ENCODE data around the gene HEG1. TPM values are rescaled to one million over a fixed set of nuclear protein-coding genes. Genes with fewer than 3 reads are reported as not detected.

Gene HEG1
- total RNA-seq, 2 experiments from 2014 or later = 24.5 to 25.8 TPM

- H3K4me3 Mint-ChIP-seq = no peak overlapping the region
- H3K36me3 Mint-ChIP-seq (ENCODE audit: low read depth) = peaks cover 57% of the 10 kb centered on the region
- intact Hi-C loops (cut with micrococcal nuclease) = no loop called here
- no peaks in the 10 kb centered on the region for H3K9me3 Mint-ChIP-seq
- TF ChIP-seq CTCF (IDR thresholded peaks at IDR 0.05) = no peak
- H3K27me3 Mint-ChIP-seq = no peaks in the 10 kb centered on the region
- ATAC-seq (no peak), DNase-seq (no peak)
- CTCF ChIA-PET = no interaction called here
- POLR2A ChIA-PET = interaction anchor here (1.4 kb wide), 1 partner anchor 11 kb away, joined by 5 read pairs; no protein-coding TSS in a partner anchor
- no peak overlapping the region for H3K27ac Mint-ChIP-seq
- H3K4me1 Mint-ChIP-seq (ENCODE audit: low read depth) = peaks cover 15% of the 10 kb centered on the region
Observed at GRCh38 chr3:125013095-125013494, 42.7 kb downstream of the HEG1 start.

- no peaks in the 10 kb centered on the region for H3K27me3 Mint-ChIP-seq
- intact Hi-C loops (cut with micrococcal nuclease) = no loop called here
- POLR2A ChIA-PET = interaction anchor here (0.6 to 1.4 kb wide), 4 partner anchors 8 to 21 kb away, joined by 3 to 5 read pairs (median 3); no protein-coding TSS in a partner anchor
Observed at GRCh38 chr3:125011941-125012340, 43.9 kb downstream of the HEG1 start.

GRCh38 chr3:125010393-125010792 is 45.4 kb downstream of the HEG1 start:
- ChIA-PET POLR2A (no interaction called here), CTCF (interaction anchor here (1.1 kb wide), 1 partner anchor 140 kb away, joined by 5 read pairs; no protein-coding TSS in a partner anchor)
- Mint-ChIP-seq H3K27me3 (no peaks in the 10 kb centered on the region), H3K9me3 (no peaks in the 10 kb centered on the region), H3K4me3 (no peak overlapping the region), H3K27ac (no peak overlapping the region), H3K4me1 (ENCODE audit: low read depth) (peaks cover 11% of the 10 kb centered on the region), H3K36me3 (ENCODE audit: low read depth) (peaks cover 57% of the 10 kb centered on the region)
- DNase-seq (no peak), ATAC-seq (no peak)
- intact Hi-C loops (cut with micrococcal nuclease) = no loop called here
- TF ChIP-seq CTCF (IDR thresholded peaks at IDR 0.05) = no peak

More at GRCh38 chr3:125011941-125012340, 43.9 kb downstream of the HEG1 start:
- H3K4me3 Mint-ChIP-seq = no peak overlapping the region
- peaks cover 59% of the 10 kb centered on the region for H3K36me3 Mint-ChIP-seq (ENCODE audit: low read depth)
- no peak for TF ChIP-seq CTCF (IDR thresholded peaks at IDR 0.05)
- CTCF ChIA-PET = interaction anchor here (1.5 kb wide), 1 partner anchor 251 kb away, joined by 3 read pairs; no protein-coding TSS in a partner anchor
- no peaks in the 10 kb centered on the region for H3K9me3 Mint-ChIP-seq
- no peak for ATAC-seq
- H3K4me1 Mint-ChIP-seq (ENCODE audit: low read depth) = peaks cover 11% of the 10 kb centered on the region
- H3K27ac Mint-ChIP-seq = no peak overlapping the region
- no peak for DNase-seq

GRCh38 chr3:125008766-125009165 is 47.0 kb downstream of the HEG1 start:
- POLR2A ChIA-PET = no interaction called here
- Mint-ChIP-seq H3K27ac (no peak overlapping the region), H3K9me3 (no peaks in the 10 kb centered on the region), H3K4me1 (ENCODE audit: low read depth) (peaks cover 11% of the 10 kb centered on the region), H3K4me3 (no peak overlapping the region), H3K27me3 (no peaks in the 10 kb centered on the region), H3K36me3 (ENCODE audit: low read depth) (peaks cover 53% of the 10 kb centered on the region)
- ATAC-seq (no peak), DNase-seq (no peak)
- no peak for TF ChIP-seq CTCF (IDR thresholded peaks at IDR 0.05)
- CTCF ChIA-PET = interaction anchor here (2.3 kb wide), 1 partner anchor 14 kb away, joined by 6 read pairs; no protein-coding TSS in a partner anchor
- intact Hi-C loops (cut with micrococcal nuclease) = no loop called here

- ATAC-seq (no peak), DNase-seq (no peak)
- no peak for TF ChIP-seq CTCF (IDR thresholded peaks at IDR 0.05)
- Mint-ChIP-seq H3K4me1 (ENCODE audit: low read depth) (peaks cover 22% of the 10 kb centered on the region), H3K36me3 (ENCODE audit: low read depth) (peaks cover 49% of the 10 kb centered on the region), H3K27me3 (no peaks in the 10 kb centered on the region), H3K4me3 (no peak overlapping the region), H3K9me3 (no peaks in the 10 kb centered on the region), H3K27ac (no peak overlapping the region)
- ChIA-PET CTCF (interaction anchor here (1.2 kb wide), 1 partner anchor 10 kb away, joined by 4 read pairs; no protein-coding TSS in a partner anchor), POLR2A (no interaction called here)
- intact Hi-C loops (cut with micrococcal nuclease) = no loop called here
Observed at GRCh38 chr3:125006291-125006731, 49.5 kb downstream of the HEG1 start.
